CMK (cell line): ENCODE results near the gene MT1M.
A peak's percentile ranks its signal among the peaks of the same experiment; 100 is the strongest.
"Not testable (repeated sequence)": the region's sequence is repeated elsewhere in the genome, so short reads cannot be mapped to it uniquely, and the experiment has no call there.

Source experiments
- DNase-seq: peaks from one replicate; pipeline ENCODE4 v3.0.0-alpha.2; 2010; ENCODE audit warnings: low read depth

Gene MT1M

GRCh38 chr16:56674570-56674969 is 42.1 kb downstream of the MT1M start:
- not testable (repeated sequence) for DNase-seq

GRCh38 chr16:56675685-56676210 is 43.3 kb downstream of the MT1M start:
- DNase-seq: no peak

- no peak for DNase-seq
Observed at GRCh38 chr16:56677474-56677873, 45.0 kb downstream of the MT1M start.

- DNase-seq: no peak
Observed at GRCh38 chr16:56679078-56679730, 46.7 kb downstream of the MT1M start.

GRCh38 chr16:56679818-56680217 is 47.4 kb downstream of the MT1M start:
- DNase-seq: no peak

- peak; percentile 49 for DNase-seq
Observed at GRCh38 chr16:56681939-56682702, 49.7 kb downstream of the MT1M start, which contains the start of gene MT1X. MT1X (plus strand) TSS chr16:56682470; CDS start chr16:56682541, 71 bp downstream.

- no peak for DNase-seq
Observed at GRCh38 chr16:56682703-56683397, 50.4 kb downstream of the MT1M start.
